SU-DHL-6 (cell line): ENCODE data around the gene ZNF362.

ENCODE experiments used
- H2AFZ ChIP-seq: fragments of 200-600 bp; sonication (generic); 2 replicates; pipeline ENCODE4 v1.6.1; 2014; ENCODE audit warnings: low read depth, mild to moderate bottlenecking, moderate library complexity, mixed read lengths, antibody characterized with exemption, low read length; ENCODE audit not compliant: severe bottlenecking
- H3F3A ChIP-seq: fragments of 200-600 bp; shearing (Covaris generic); 2 replicates; pipeline ENCODE4 v1.6.0; 2016; ENCODE audit warnings: antibody characterized with exemption, mild to moderate bottlenecking; ENCODE audit not compliant: insufficient read depth
- H3K27ac ChIP-seq: fragments of 200-600 bp; sonication (generic); 2 replicates; pipeline ENCODE4 v1.5.1; 2016; ENCODE audit warnings: low read depth, mild to moderate bottlenecking, low read length, moderate library complexity, mixed read lengths
- H3K27me3 ChIP-seq: fragments of 200-600 bp; sonication (generic), shearing (Covaris generic); 2 replicates; pipeline ENCODE4 v1.6.0; 2014; ENCODE audit warnings: mild to moderate bottlenecking, low read length
- H3K36me3 ChIP-seq: fragments of 200-600 bp; sonication (generic); 2 replicates; pipeline ENCODE4 v1.6.1; 2014; ENCODE audit warnings: mild to moderate bottlenecking, low read length, mixed read lengths
- H3K4me2 ChIP-seq: fragments of 300-600, 200-600 bp; shearing (Covaris generic), sonication (generic); 2 replicates; pipeline ENCODE4 v1.6.0; 2014; ENCODE audit warnings: low read length, low read depth, mild to moderate bottlenecking; ENCODE audit not compliant: poor library complexity, severe bottlenecking
- H3K4me3 ChIP-seq: fragments of 200-600 bp; sonication (generic); 2 replicates; pipeline ENCODE4 v1.5.1; 2014; ENCODE audit warnings: antibody characterized with exemption, low read length, mild to moderate bottlenecking, mixed read lengths; ENCODE audit not compliant: insufficient read depth, poor library complexity, severe bottlenecking
- H3K79me2 ChIP-seq: fragments of 200-600 bp; sonication (generic); 2 replicates; pipeline ENCODE4 v1.6.1; 2014; ENCODE audit warnings: mild to moderate bottlenecking, low read length, moderate library complexity; ENCODE audit not compliant: insufficient read depth
- H3K9ac ChIP-seq: fragments of 200-600 bp; sonication (generic); 2 replicates; pipeline ENCODE4 v1.7.0; 2014; ENCODE audit warnings: mild to moderate bottlenecking, low read length
- H3K9me2 ChIP-seq: fragments of 200-600 bp; sonication (generic); replicated peaks from 2 replicates; pipeline ENCODE4 v1.6.1; 2014; ENCODE audit warnings: low read length; ENCODE audit not compliant: insufficient read depth
- H3K9me3 ChIP-seq: fragments of 200-600 bp; sonication (generic); 2 replicates; pipeline ENCODE4 v1.6.1; 2014; ENCODE audit warnings: low read length, mixed read lengths; ENCODE audit not compliant: insufficient read depth
- H4K20me1 ChIP-seq: fragments of 200-600 bp; sonication (generic); 2 replicates; pipeline ENCODE4 v1.6.1; 2014; ENCODE audit warnings: low read depth, mild to moderate bottlenecking, antibody characterized with exemption, low read length, moderate library complexity, mixed read lengths
- EZH2phosphoT487 ChIP-seq: fragments of 200-600 bp; sonication (generic), shearing (Covaris generic); conservative IDR thresholded peaks from 2 replicates; pipeline ENCODE4 v1.6.1; 2018; ENCODE audit warnings: mild to moderate bottlenecking, antibody characterized with exemption, low read length, moderate library complexity, mixed read lengths
- TF ChIP-seq, protein P1 (sequence below): fragments of 200-600 bp; sonication (generic); IDR thresholded peaks from one replicate; pipeline ENCODE4 v1.5.1; 2017; ENCODE audit warnings: antibody characterized with exemption, mild to moderate bottlenecking, low read length, moderate library complexity; ENCODE audit not compliant: insufficient read depth, poor library complexity, severe bottlenecking

Gene ZNF362

DNA sequence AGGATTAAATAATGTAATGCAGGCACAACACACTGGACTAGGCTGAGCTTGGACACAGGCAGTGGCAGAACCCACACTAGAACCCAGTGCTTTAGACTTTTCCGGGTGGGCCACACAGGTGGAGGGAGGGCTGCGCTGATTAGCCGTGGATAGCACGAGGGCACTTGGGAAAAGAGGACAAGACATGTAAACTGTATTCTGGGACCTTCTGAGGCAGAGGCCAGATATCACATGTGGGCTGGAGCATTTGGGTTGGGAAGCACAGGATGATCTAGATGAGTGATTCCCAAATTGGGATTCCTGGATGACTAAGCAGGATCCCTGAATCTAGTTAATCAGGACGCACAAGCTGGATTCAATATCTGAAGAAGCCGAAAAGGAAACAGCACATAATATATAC is 84.9 kb downstream of the ZNF362 start:
- no peaks in the 10 kb centered on the region for H3K27me3 ChIP-seq
- H3K36me3 ChIP-seq: no peaks in the 10 kb centered on the region
- H3K79me2 ChIP-seq: no peaks in the 10 kb centered on the region
- no peak overlapping the region for H3K4me3 ChIP-seq
- H2AFZ ChIP-seq: no peak overlapping the region
- no peaks in the 10 kb centered on the region for H3K9me2 ChIP-seq
- H3K9ac ChIP-seq: no peak overlapping the region
- TF ChIP-seq, protein P1, sequence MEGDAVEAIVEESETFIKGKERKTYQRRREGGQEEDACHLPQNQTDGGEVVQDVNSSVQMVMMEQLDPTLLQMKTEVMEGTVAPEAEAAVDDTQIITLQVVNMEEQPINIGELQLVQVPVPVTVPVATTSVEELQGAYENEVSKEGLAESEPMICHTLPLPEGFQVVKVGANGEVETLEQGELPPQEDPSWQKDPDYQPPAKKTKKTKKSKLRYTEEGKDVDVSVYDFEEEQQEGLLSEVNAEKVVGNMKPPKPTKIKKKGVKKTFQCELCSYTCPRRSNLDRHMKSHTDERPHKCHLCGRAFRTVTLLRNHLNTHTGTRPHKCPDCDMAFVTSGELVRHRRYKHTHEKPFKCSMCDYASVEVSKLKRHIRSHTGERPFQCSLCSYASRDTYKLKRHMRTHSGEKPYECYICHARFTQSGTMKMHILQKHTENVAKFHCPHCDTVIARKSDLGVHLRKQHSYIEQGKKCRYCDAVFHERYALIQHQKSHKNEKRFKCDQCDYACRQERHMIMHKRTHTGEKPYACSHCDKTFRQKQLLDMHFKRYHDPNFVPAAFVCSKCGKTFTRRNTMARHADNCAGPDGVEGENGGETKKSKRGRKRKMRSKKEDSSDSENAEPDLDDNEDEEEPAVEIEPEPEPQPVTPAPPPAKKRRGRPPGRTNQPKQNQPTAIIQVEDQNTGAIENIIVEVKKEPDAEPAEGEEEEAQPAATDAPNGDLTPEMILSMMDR: no peak
- TF ChIP-seq EZH2phosphoT487: no peak
- H3K9me3 ChIP-seq: no peaks in the 10 kb centered on the region
- H3K27ac ChIP-seq: no peak overlapping the region
- H3F3A ChIP-seq: no peaks in the 10 kb centered on the region
- no peak overlapping the region for H3K4me2 ChIP-seq
- peaks cover 3% of the 10 kb centered on the region; the same call in 1 of the 2 replicates for H4K20me1 ChIP-seq

- TF ChIP-seq, protein P1: no peak
- TF ChIP-seq EZH2phosphoT487: no peak
- Histone ChIP-seq H3K9me2 (no peaks in the 10 kb centered on the region), H3K36me3 (no peaks in the 10 kb centered on the region), H3K4me3 (no peak overlapping the region), H3K79me2 (0 out of 2 replicates have a peak, but pooled peaks cover 7% of the 10 kb centered on the region), H3K27ac (no peak overlapping the region), H2AFZ (no peak overlapping the region), H3K4me2 (no peak overlapping the region), H3F3A (no peaks in the 10 kb centered on the region), H3K9ac (no peak overlapping the region), H4K20me1 (peaks cover 3% of the 10 kb centered on the region; the same call in 1 of the 2 replicates), H3K9me3 (no peaks in the 10 kb centered on the region), H3K27me3 (no peaks in the 10 kb centered on the region)
Measured at GRCh38 chr1:33342041-33342723, 85.9 kb downstream of the ZNF362 start.

DNA sequence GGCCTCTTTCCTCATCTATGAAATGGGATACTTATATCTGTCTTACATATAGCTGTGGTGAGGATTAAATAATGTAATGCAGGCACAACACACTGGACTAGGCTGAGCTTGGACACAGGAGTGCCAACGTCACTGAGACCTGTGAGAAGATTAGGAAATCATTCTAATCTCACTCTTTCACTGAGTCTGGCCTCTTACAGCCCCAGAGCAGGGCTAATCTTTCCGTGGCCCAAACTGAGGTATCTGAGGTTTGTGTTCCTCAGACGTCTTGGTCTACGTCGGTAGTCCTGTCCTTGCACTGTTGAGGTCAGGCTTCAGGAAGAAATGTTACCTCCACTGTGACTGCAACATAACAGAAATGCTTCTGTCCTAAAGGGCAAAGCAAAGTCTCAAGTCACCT is 87.2 kb downstream of the ZNF362 start:
- Histone ChIP-seq H3F3A (no peaks in the 10 kb centered on the region), H3K9ac (no peak overlapping the region), H3K9me2 (no peaks in the 10 kb centered on the region), H3K79me2 (peaks cover 12% of the 10 kb centered on the region; the same call in 1 of the 2 replicates), H3K4me3 (no peak overlapping the region), H3K36me3 (no peaks in the 10 kb centered on the region), H3K27me3 (no peaks in the 10 kb centered on the region), H3K27ac (no peak overlapping the region), H2AFZ (no peak overlapping the region), H3K9me3 (no peaks in the 10 kb centered on the region), H4K20me1 (peaks cover 11% of the 10 kb centered on the region; the same call in 1 of the 2 replicates), H3K4me2 (no peak overlapping the region)
- no peak for TF ChIP-seq EZH2phosphoT487
- TF ChIP-seq, protein P1: no peak
